H9 (cell line): Measurements from ENCODE around the gene ADGRG7. TPM values are rescaled to one million over a fixed set of nuclear protein-coding genes. Genes with fewer than 3 reads are reported as not detected.

ENCODE experiments used
- DNase-seq: peaks from one replicate; pipeline ENCODE4 v3.0.0-alpha.2; 2017
- H2AFZ ChIP-seq: one replicate; pipeline ENCODE4 v1.6.1; 2013; ENCODE audit warnings: mild to moderate bottlenecking, low read length, control low read depth, moderate library complexity
- H2AK5ac ChIP-seq: 2 replicates; pipeline ENCODE4 v1.6.1; 2013; ENCODE audit warnings: low read length, control low read depth, mixed read lengths; ENCODE audit not compliant: insufficient read length
- H2BK120ac ChIP-seq: one replicate; pipeline ENCODE4 v1.6.1; 2013; ENCODE audit warnings: low read depth, mild to moderate bottlenecking, low read length, control low read depth, inconsistent platforms; ENCODE audit not compliant: poor library complexity, severe bottlenecking
- H2BK12ac ChIP-seq: 2 replicates; pipeline ENCODE4 v1.6.1; 2013; ENCODE audit warnings: low read length, control low read depth, mixed read lengths, low read depth; ENCODE audit not compliant: insufficient read length
- H2BK15ac ChIP-seq: 2 replicates; pipeline ENCODE4 v1.6.1; 2013; ENCODE audit warnings: low read depth, low read length, control low read depth
- H2BK20ac ChIP-seq: one replicate; pipeline ENCODE4 v1.6.1; 2013; ENCODE audit warnings: low read depth, mild to moderate bottlenecking, low read length, control low read depth, inconsistent platforms; ENCODE audit not compliant: poor library complexity, severe bottlenecking
- H2BK5ac ChIP-seq: 2 replicates; pipeline ENCODE4 v1.6.1; 2013; ENCODE audit warnings: low read length, control low read depth, mixed read lengths; ENCODE audit not compliant: insufficient read length
- H3K14ac ChIP-seq: 2 replicates; pipeline ENCODE4 v1.6.1; 2013; ENCODE audit warnings: low read length, control low read depth; ENCODE audit not compliant: insufficient read depth
- H3K18ac ChIP-seq: 2 replicates; pipeline ENCODE4 v1.6.1; 2013; ENCODE audit warnings: low read depth, mild to moderate bottlenecking, mixed read lengths, low read length, control low read depth; ENCODE audit not compliant: insufficient read length
- H3K23ac ChIP-seq: 2 replicates; pipeline ENCODE4 v1.6.1; 2013; ENCODE audit warnings: low read length, control low read depth, mixed read lengths, low read depth; ENCODE audit not compliant: insufficient read length
- H3K23me2 ChIP-seq: 2 replicates; pipeline ENCODE4 v1.6.1; 2013; ENCODE audit warnings: low read depth, mild to moderate bottlenecking, mixed read lengths, low read length, control low read depth; ENCODE audit not compliant: insufficient read length, poor library complexity, severe bottlenecking
- H3K27ac ChIP-seq: 2 replicates; pipeline ENCODE4 v1.5.1; 2013; ENCODE audit warnings: low read length, control low read depth, mixed read lengths, low read depth; ENCODE audit not compliant: insufficient read length
- H3K27me3 ChIP-seq: 2 replicates; pipeline ENCODE4 v1.6.1; 2013; ENCODE audit warnings: low read length, control low read depth, inconsistent platforms; ENCODE audit not compliant: insufficient read depth
- H3K4ac ChIP-seq: 2 replicates; pipeline ENCODE4 v1.6.1; 2013; ENCODE audit warnings: low read depth, mild to moderate bottlenecking, control low read depth, inconsistent platforms, low read length, moderate library complexity
- H3K4me1 ChIP-seq: 2 replicates; pipeline ENCODE4 v1.6.1; 2013; ENCODE audit warnings: low read length, control low read depth, inconsistent platforms; ENCODE audit not compliant: insufficient read depth
- H3K4me2 ChIP-seq: 2 replicates; pipeline ENCODE4 v1.6.1; 2013; ENCODE audit warnings: low read length, control low read depth, mixed read lengths; ENCODE audit not compliant: insufficient read length, insufficient read depth
- H3K56ac ChIP-seq: 2 replicates; pipeline ENCODE4 v1.6.1; 2013; ENCODE audit warnings: low read depth, mild to moderate bottlenecking, mixed read lengths, low read length, control low read depth; ENCODE audit not compliant: insufficient read length
- H3K79me1 ChIP-seq: 2 replicates; pipeline ENCODE4 v1.6.1; 2013; ENCODE audit warnings: low read depth, mild to moderate bottlenecking, moderate library complexity, low read length, control low read depth, inconsistent platforms; ENCODE audit not compliant: insufficient read depth, poor library complexity, severe bottlenecking
- H3K79me2 ChIP-seq: 2 replicates; pipeline ENCODE4 v1.6.1; 2013; ENCODE audit warnings: low read length, control low read depth, inconsistent platforms; ENCODE audit not compliant: insufficient read depth
- H3K9ac ChIP-seq: 2 replicates; pipeline ENCODE4 v1.6.1; 2013; ENCODE audit warnings: low read length, control low read depth, mixed read lengths; ENCODE audit not compliant: insufficient read length; ENCODE audit errors: extremely low read depth
- H3K9me3 ChIP-seq: one replicate; pipeline ENCODE4 v1.6.1; 2013; ENCODE audit warnings: low read depth, low read length, inconsistent platforms; ENCODE audit not compliant: control insufficient read depth
- H3T11ph ChIP-seq: one replicate; pipeline ENCODE4 v1.6.1; 2013; ENCODE audit warnings: mild to moderate bottlenecking, low read length, control low read depth, inconsistent platforms
- H4K20me1 ChIP-seq: one replicate; pipeline ENCODE4 v1.6.1; 2013; ENCODE audit not compliant: control insufficient read depth, insufficient read length, insufficient read depth
- H4K5ac ChIP-seq: 2 replicates; pipeline ENCODE4 v1.6.1; 2013; ENCODE audit warnings: low read depth, mild to moderate bottlenecking, mixed read lengths, low read length, control low read depth; ENCODE audit not compliant: insufficient read length
- H4K8ac ChIP-seq: replicated peaks from 2 replicates; pipeline ENCODE4 v1.6.1; 2013; ENCODE audit warnings: low read length, control low read depth, mixed read lengths, low read depth; ENCODE audit not compliant: insufficient read length
- H4K91ac ChIP-seq: 2 replicates; pipeline ENCODE4 v1.6.1; 2013; ENCODE audit warnings: low read depth, mild to moderate bottlenecking, moderate library complexity, mixed read lengths, low read length, control low read depth; ENCODE audit not compliant: insufficient read length
- H3K27ac Mint-ChIP-seq, 3 experiments: 2 replicates in 2 of 3; 3 replicates in 1 of 3; pipeline ENCODE4 v1.8.0; 2020 to 2021; ENCODE audit warnings: mixed read lengths in 3 of 3, mild to moderate bottlenecking in 1 of 3, moderate library complexity in 1 of 3
- H3K27me3 Mint-ChIP-seq: 2 replicates; pipeline ENCODE4 v1.8.0; 2021; ENCODE audit warnings: low read depth, mild to moderate bottlenecking, moderate library complexity, mixed read lengths
- H3K36me3 Mint-ChIP-seq, 3 experiments: 2 replicates in 2 of 3; 3 replicates in 1 of 3; pipeline ENCODE4 v1.8.0; 2020 to 2021; ENCODE audit warnings: low read depth in 3 of 3, mixed read lengths in 3 of 3; ENCODE audit not compliant: insufficient read depth in 1 of 3
- H3K4me1 Mint-ChIP-seq, 2 experiments: 2 replicates each; pipeline ENCODE4 v1.8.0; 2020; ENCODE audit warnings: mixed read lengths in 2 of 2
- H3K4me3 Mint-ChIP-seq, 2 experiments: 2 replicates in 1 of 2; 3 replicates in 1 of 2; pipeline ENCODE4 v1.8.0; 2020 to 2021; ENCODE audit warnings: mild to moderate bottlenecking in 2 of 2, mixed read lengths in 2 of 2, moderate library complexity in 1 of 2
- H3K9me3 Mint-ChIP-seq, 2 experiments: 2 replicates in 1 of 2; 3 replicates in 1 of 2; pipeline ENCODE4 v1.8.0; 2020; ENCODE audit warnings: mild to moderate bottlenecking in 2 of 2, mixed read lengths in 2 of 2, moderate library complexity in 1 of 2
- WGBS: extraction: QIAGEN DNeasy Blood & Tissue Kit; methylation state at CpG from one replicate; pipeline ENCODE4 v1.1.7; 2013; ENCODE audit warnings: missing lambda C conversion rate, low lambda C conversion rate, mixed read lengths; ENCODE audit not compliant: insufficient read length; ENCODE audit errors: extremely low coverage; 5-methylcytosine and 5-hydroxymethylcytosine counted together
- total RNA-seq: library from RNA; stranded (reverse); gene quantifications from 2 replicates; pipeline ENCODE4 v1.2.1, GENCODE V29; 2021
- TF ChIP-seq, protein P1 (sequence below): fragments of 200-600 bp; sonication (generic); conservative IDR thresholded peaks from 3 replicates; pipeline ENCODE4 v1.8.0; 2021; ENCODE audit warnings: antibody characterized with exemption, mild to moderate bottlenecking

Gene ADGRG7
- total RNA-seq, 1 experiment from 2014 or later, result not detected

GRCh38 chr3:100650651-100651619 lies 41.5 kb downstream of the ADGRG7 start:
- H3K23me2 ChIP-seq, result no peaks in the 10 kb centered on the region
- H3T11ph ChIP-seq, result no peak overlapping the region
- no peaks in the 10 kb centered on the region for H3K27me3 Mint-ChIP-seq
- no peak overlapping the region for H3K23ac ChIP-seq
- no peaks in the 10 kb centered on the region for H3K27me3 ChIP-seq
- H3K18ac ChIP-seq, result no peak overlapping the region
- H2BK12ac ChIP-seq, result no peak overlapping the region
- H3K27ac ChIP-seq, result no peak overlapping the region
- TF ChIP-seq, protein P1, sequence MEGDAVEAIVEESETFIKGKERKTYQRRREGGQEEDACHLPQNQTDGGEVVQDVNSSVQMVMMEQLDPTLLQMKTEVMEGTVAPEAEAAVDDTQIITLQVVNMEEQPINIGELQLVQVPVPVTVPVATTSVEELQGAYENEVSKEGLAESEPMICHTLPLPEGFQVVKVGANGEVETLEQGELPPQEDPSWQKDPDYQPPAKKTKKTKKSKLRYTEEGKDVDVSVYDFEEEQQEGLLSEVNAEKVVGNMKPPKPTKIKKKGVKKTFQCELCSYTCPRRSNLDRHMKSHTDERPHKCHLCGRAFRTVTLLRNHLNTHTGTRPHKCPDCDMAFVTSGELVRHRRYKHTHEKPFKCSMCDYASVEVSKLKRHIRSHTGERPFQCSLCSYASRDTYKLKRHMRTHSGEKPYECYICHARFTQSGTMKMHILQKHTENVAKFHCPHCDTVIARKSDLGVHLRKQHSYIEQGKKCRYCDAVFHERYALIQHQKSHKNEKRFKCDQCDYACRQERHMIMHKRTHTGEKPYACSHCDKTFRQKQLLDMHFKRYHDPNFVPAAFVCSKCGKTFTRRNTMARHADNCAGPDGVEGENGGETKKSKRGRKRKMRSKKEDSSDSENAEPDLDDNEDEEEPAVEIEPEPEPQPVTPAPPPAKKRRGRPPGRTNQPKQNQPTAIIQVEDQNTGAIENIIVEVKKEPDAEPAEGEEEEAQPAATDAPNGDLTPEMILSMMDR, result no peak
- H3K79me1 ChIP-seq, result no peaks in the 10 kb centered on the region
- H3K36me3 Mint-ChIP-seq, result no peaks in the 10 kb centered on the region
- no peaks in the 10 kb centered on the region for H3K9me3 ChIP-seq
- H2AK5ac ChIP-seq, result no peak overlapping the region
- no peaks in the 10 kb centered on the region for H3K79me2 ChIP-seq
- H3K4me1 ChIP-seq, result no peaks in the 10 kb centered on the region
- H3K56ac ChIP-seq, result no peak overlapping the region
- H2BK20ac ChIP-seq, result no peak overlapping the region
- H4K8ac ChIP-seq, result no peak overlapping the region
- no peak overlapping the region; a peak in 2 of 7 replicates for H3K27ac Mint-ChIP-seq
- no CpG with 5 or more reads among the region's 4 CpGs for WGBS
- H4K5ac ChIP-seq, result no peak overlapping the region
- H3K14ac ChIP-seq, result no peak overlapping the region
- no peaks in the 10 kb centered on the region for H3K9me3 Mint-ChIP-seq
- no peak overlapping the region for H3K4ac ChIP-seq
- H3K9ac ChIP-seq, result no peak overlapping the region
- H4K91ac ChIP-seq, result no peak overlapping the region
- no peak overlapping the region for H3K4me2 ChIP-seq
- no peak overlapping the region for H2BK15ac ChIP-seq
- no peaks in the 10 kb centered on the region for H4K20me1 ChIP-seq
- peak overlapping the region; percentile 82 for H2AFZ ChIP-seq
- H3K4me3 Mint-ChIP-seq, result no peak overlapping the region
- peaks cover 6 to 7% of the 10 kb centered on the region in 2 experiments for H3K4me1 Mint-ChIP-seq
- H2BK120ac ChIP-seq, result no peak overlapping the region
- no peak overlapping the region for H2BK5ac ChIP-seq
- no peak for DNase-seq
